SU-DHL-6 (cell line): ENCODE data around the gene DTNBP1.

ENCODE experiments used
- H2AFZ ChIP-seq: fragments of 200-600 bp; sonication (generic); 2 replicates; pipeline ENCODE4 v1.6.1; 2014; ENCODE audit warnings: low read depth, mild to moderate bottlenecking, moderate library complexity, mixed read lengths, antibody characterized with exemption, low read length; ENCODE audit not compliant: severe bottlenecking
- H3F3A ChIP-seq: fragments of 200-600 bp; shearing (Covaris generic); 2 replicates; pipeline ENCODE4 v1.6.0; 2016; ENCODE audit warnings: antibody characterized with exemption, mild to moderate bottlenecking; ENCODE audit not compliant: insufficient read depth
- H3K27ac ChIP-seq: fragments of 200-600 bp; sonication (generic); 2 replicates; pipeline ENCODE4 v1.5.1; 2016; ENCODE audit warnings: low read depth, mild to moderate bottlenecking, low read length, moderate library complexity, mixed read lengths
- H3K27me3 ChIP-seq: fragments of 200-600 bp; sonication (generic), shearing (Covaris generic); 2 replicates; pipeline ENCODE4 v1.6.0; 2014; ENCODE audit warnings: mild to moderate bottlenecking, low read length
- H3K36me3 ChIP-seq: fragments of 200-600 bp; sonication (generic); 2 replicates; pipeline ENCODE4 v1.6.1; 2014; ENCODE audit warnings: mild to moderate bottlenecking, low read length, mixed read lengths
- H3K4me2 ChIP-seq: fragments of 300-600, 200-600 bp; shearing (Covaris generic), sonication (generic); 2 replicates; pipeline ENCODE4 v1.6.0; 2014; ENCODE audit warnings: low read length, low read depth, mild to moderate bottlenecking; ENCODE audit not compliant: poor library complexity, severe bottlenecking
- H3K4me3 ChIP-seq: fragments of 200-600 bp; sonication (generic); 2 replicates; pipeline ENCODE4 v1.5.1; 2014; ENCODE audit warnings: antibody characterized with exemption, low read length, mild to moderate bottlenecking, mixed read lengths; ENCODE audit not compliant: insufficient read depth, poor library complexity, severe bottlenecking
- H3K79me2 ChIP-seq: fragments of 200-600 bp; sonication (generic); 2 replicates; pipeline ENCODE4 v1.6.1; 2014; ENCODE audit warnings: mild to moderate bottlenecking, low read length, moderate library complexity; ENCODE audit not compliant: insufficient read depth
- H3K9ac ChIP-seq: fragments of 200-600 bp; sonication (generic); 2 replicates; pipeline ENCODE4 v1.7.0; 2014; ENCODE audit warnings: mild to moderate bottlenecking, low read length
- H3K9me2 ChIP-seq: fragments of 200-600 bp; sonication (generic); replicated peaks from 2 replicates; pipeline ENCODE4 v1.6.1; 2014; ENCODE audit warnings: low read length; ENCODE audit not compliant: insufficient read depth
- H3K9me3 ChIP-seq: fragments of 200-600 bp; sonication (generic); 2 replicates; pipeline ENCODE4 v1.6.1; 2014; ENCODE audit warnings: low read length, mixed read lengths; ENCODE audit not compliant: insufficient read depth
- H4K20me1 ChIP-seq: fragments of 200-600 bp; sonication (generic); 2 replicates; pipeline ENCODE4 v1.6.1; 2014; ENCODE audit warnings: low read depth, mild to moderate bottlenecking, antibody characterized with exemption, low read length, moderate library complexity, mixed read lengths
- CTCF ChIP-seq: fragments of 200-600 bp; sonication (generic); IDR thresholded peaks from one replicate; pipeline ENCODE4 v1.5.1; 2017; ENCODE audit warnings: antibody characterized with exemption, mild to moderate bottlenecking, low read length, moderate library complexity; ENCODE audit not compliant: insufficient read depth, poor library complexity, severe bottlenecking
- EZH2phosphoT487 ChIP-seq: fragments of 200-600 bp; sonication (generic), shearing (Covaris generic); conservative IDR thresholded peaks from 2 replicates; pipeline ENCODE4 v1.6.1; 2018; ENCODE audit warnings: mild to moderate bottlenecking, antibody characterized with exemption, low read length, moderate library complexity, mixed read lengths

DTNBP1 gene

GRCh38 chr6:15580326-15580725, 82.5 kb downstream of the DTNBP1 start:
- no peak overlapping the region for H3K4me3 ChIP-seq
- no peaks in the 10 kb centered on the region; the same call in 1 of the 2 replicates for H3K36me3 ChIP-seq
- no peak overlapping the region for H3K9ac ChIP-seq
- no peaks in the 10 kb centered on the region for H3K9me3 ChIP-seq
- H2AFZ ChIP-seq: no peak overlapping the region
- peaks cover 11% of the 10 kb centered on the region for H4K20me1 ChIP-seq
- no peak overlapping the region for H3K27ac ChIP-seq
- TF ChIP-seq EZH2phosphoT487 (no peak), CTCF (no peak)
- no peaks in the 10 kb centered on the region for H3K9me2 ChIP-seq
- H3K27me3 ChIP-seq: no peaks in the 10 kb centered on the region
- no peaks in the 10 kb centered on the region for H3F3A ChIP-seq
- H3K4me2 ChIP-seq: no peak overlapping the region
- peaks cover 66% of the 10 kb centered on the region for H3K79me2 ChIP-seq

DNA sequence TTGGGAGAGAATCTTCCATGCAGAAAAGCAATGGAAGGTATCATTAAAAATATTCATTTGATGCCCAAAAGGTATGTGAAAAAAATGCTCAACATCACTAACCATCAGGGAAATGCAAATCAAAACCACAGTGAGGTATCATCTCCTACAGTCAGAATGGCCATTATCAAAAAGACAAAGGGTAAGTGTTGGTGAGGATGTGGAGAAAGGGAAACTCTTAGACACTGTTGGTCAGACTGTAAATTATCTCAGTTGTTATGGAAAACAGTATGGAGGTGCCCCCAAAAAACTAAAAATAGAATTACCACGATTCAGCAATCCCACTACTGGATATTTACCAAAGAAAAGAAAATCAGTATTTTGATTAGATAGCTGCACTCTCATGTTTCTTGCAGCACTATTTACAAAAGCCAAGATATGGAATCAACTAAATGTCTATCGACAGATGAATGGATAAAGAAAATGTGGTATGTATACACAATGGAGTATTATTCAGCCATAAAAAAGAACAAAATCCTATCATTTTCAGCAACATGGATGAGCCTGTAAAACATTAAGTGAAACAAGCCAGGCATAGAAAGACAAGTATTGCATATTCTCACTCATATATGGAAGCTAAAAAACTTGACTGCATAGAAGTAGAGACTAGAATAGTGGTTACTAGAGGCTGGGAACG, 84.0 kb downstream of the DTNBP1 start:
- H3F3A ChIP-seq: no peaks in the 10 kb centered on the region
- no peaks in the 10 kb centered on the region for H3K9me3 ChIP-seq
- H4K20me1 ChIP-seq: peaks cover 6% of the 10 kb centered on the region; the same call in 1 of the 2 replicates
- no peak overlapping the region for H3K27ac ChIP-seq
- H3K4me3 ChIP-seq: no peak overlapping the region
- TF ChIP-seq EZH2phosphoT487 (no peak), CTCF (no peak)
- no peaks in the 10 kb centered on the region for H3K27me3 ChIP-seq
- no peak overlapping the region for H2AFZ ChIP-seq
- H3K4me2 ChIP-seq: no peak overlapping the region
- H3K9ac ChIP-seq: no peak overlapping the region
- H3K9me2 ChIP-seq: no peaks in the 10 kb centered on the region
- no peaks in the 10 kb centered on the region for H3K36me3 ChIP-seq
- H3K79me2 ChIP-seq: peaks cover 70% of the 10 kb centered on the region

- no peak overlapping the region for H3K27ac ChIP-seq
- no peak overlapping the region for H3K4me3 ChIP-seq
- H3K79me2 ChIP-seq: peaks cover 65% of the 10 kb centered on the region
- H3K36me3 ChIP-seq: no peaks in the 10 kb centered on the region
- H3K9me3 ChIP-seq: no peaks in the 10 kb centered on the region
- H3K27me3 ChIP-seq: no peaks in the 10 kb centered on the region
- H3K9me2 ChIP-seq: no peaks in the 10 kb centered on the region
- peaks cover 5% of the 10 kb centered on the region; the same call in 1 of the 2 replicates for H4K20me1 ChIP-seq
- TF ChIP-seq EZH2phosphoT487 (no peak), CTCF (no peak)
- H3K4me2 ChIP-seq: no peak overlapping the region
- H3K9ac ChIP-seq: no peak overlapping the region
- no peak overlapping the region for H2AFZ ChIP-seq
- H3F3A ChIP-seq: no peaks in the 10 kb centered on the region
These were observed 85.2 kb downstream of the DTNBP1 start for GRCh38 chr6:15577550-15578171.
